ENCODE data around the gene SCN3B. TPM values are rescaled to one million over a fixed set of nuclear protein-coding genes. Genes with fewer than 3 reads are reported as not detected.

Gene SCN3B
- total and polyA plus RNA-seq, 2 donors from 2014 or later: 0.43 to 2.8 TPM

GRCh38 chr11:123624974-123625373 lies 29.4 kb downstream of the SCN3B start:
- Histone ChIP-seq H3K4me3 (ENCODE audit: low read length in 3 of 3) (no peak overlapping the region), H3K27ac (ENCODE audit: low read depth in 2 of 2, low read length in 2 of 2) (no peak overlapping the region), H3K9me3 (ENCODE audit: control insufficient read depth in 2 of 3, insufficient read depth in 1 of 3, low read length in 3 of 3) (no peaks in the 10 kb centered on the region), H3K27me3 (ENCODE audit: control insufficient read depth, insufficient read depth, low read length) (no peaks in the 10 kb centered on the region), H3K9ac (ENCODE audit: low read length in 3 of 3) (no peak overlapping the region), H3K4me1 (ENCODE audit: control insufficient read depth in 2 of 3, insufficient read depth in 2 of 3, low read depth in 1 of 3, low read length in 3 of 3) (peaks cover 0 to under 1% (median 0%) of the 10 kb centered on the region in 3 donors), H3K36me3 (ENCODE audit: control insufficient read depth in 2 of 3, insufficient read depth in 3 of 3, low read length in 3 of 3) (peaks cover 0 to 10% (median 4%) of the 10 kb centered on the region in 3 donors)
- no peak for DNase-seq
- FAIRE-seq: no peak
- intact Hi-C loops (cut with DNase I): no loop called here
- TF ChIP-seq CTCF (IDR thresholded peaks at IDR 0.05; ENCODE audit: borderline replicate concordance, extremely low read depth, insufficient read depth): no peak

GRCh38 chr11:123622576-123622975 lies 31.8 kb downstream of the SCN3B start:
- intact Hi-C loops (cut with DNase I): no loop called here
- no peak overlapping the region for H3K4me3 ChIP-seq (ENCODE audit: low read length in 3 of 3)
- no peak for FAIRE-seq
- no peaks in the 10 kb centered on the region for H3K9me3 ChIP-seq (ENCODE audit: control insufficient read depth in 2 of 3, insufficient read depth in 1 of 3, low read length in 3 of 3)
- TF ChIP-seq CTCF (IDR thresholded peaks at IDR 0.05; ENCODE audit: borderline replicate concordance, extremely low read depth, insufficient read depth): no peak
- H3K27me3 ChIP-seq (ENCODE audit: control insufficient read depth, insufficient read depth, low read length): no peaks in the 10 kb centered on the region
- no peak overlapping the region for H3K27ac ChIP-seq (ENCODE audit: low read depth in 2 of 2, low read length in 2 of 2)
- peaks cover 0 to 16% (median 6%) of the 10 kb centered on the region in 3 donors for H3K36me3 ChIP-seq (ENCODE audit: control insufficient read depth in 2 of 3, insufficient read depth in 3 of 3, low read length in 3 of 3)
- H3K4me1 ChIP-seq (ENCODE audit: control insufficient read depth in 2 of 3, insufficient read depth in 2 of 3, low read depth in 1 of 3, low read length in 3 of 3): no peaks in the 10 kb centered on the region
- DNase-seq: no peak
- H3K9ac ChIP-seq (ENCODE audit: low read length in 3 of 3): no peak overlapping the region

GRCh38 chr11:123616505-123617198 lies 37.8 kb downstream of the SCN3B start:
- DNase-seq (peak in 2 of 5 donors; percentile 8 to 84), FAIRE-seq (no peak)
- Histone ChIP-seq H3K4me3 (ENCODE audit: low read length in 3 of 3) (no peak overlapping the region), H3K36me3 (ENCODE audit: control insufficient read depth in 2 of 3, insufficient read depth in 3 of 3, low read length in 3 of 3) (peaks cover 2 to 29% (median 26%) of the 10 kb centered on the region in 3 donors), H3K27ac (ENCODE audit: low read depth in 2 of 2, low read length in 2 of 2) (no peak overlapping the region), H3K9ac (ENCODE audit: low read length in 3 of 3) (no peak overlapping the region), H3K4me1 (ENCODE audit: control insufficient read depth in 2 of 3, insufficient read depth in 2 of 3, low read depth in 1 of 3, low read length in 3 of 3) (no peaks in the 10 kb centered on the region), H3K27me3 (ENCODE audit: control insufficient read depth, insufficient read depth, low read length) (no peaks in the 10 kb centered on the region), H3K9me3 (ENCODE audit: control insufficient read depth in 2 of 3, insufficient read depth in 1 of 3, low read length in 3 of 3) (no peaks in the 10 kb centered on the region)
- intact Hi-C loops (cut with DNase I): no loop called here
- TF ChIP-seq CTCF (IDR thresholded peaks at IDR 0.05; ENCODE audit: borderline replicate concordance, extremely low read depth, insufficient read depth): no peak
